ENCODE data around the gene LCP1. TPM values are rescaled to one million over a fixed set of nuclear protein-coding genes. Genes with fewer than 3 reads are reported as not detected.

The LCP1 gene
- total and polyA plus RNA-seq, 9 of the 15 experiments (the other 6 are each of a cell fraction or from before 2014, with no cell fraction given): 83.0 to 255 (median 163) TPM

DNA sequence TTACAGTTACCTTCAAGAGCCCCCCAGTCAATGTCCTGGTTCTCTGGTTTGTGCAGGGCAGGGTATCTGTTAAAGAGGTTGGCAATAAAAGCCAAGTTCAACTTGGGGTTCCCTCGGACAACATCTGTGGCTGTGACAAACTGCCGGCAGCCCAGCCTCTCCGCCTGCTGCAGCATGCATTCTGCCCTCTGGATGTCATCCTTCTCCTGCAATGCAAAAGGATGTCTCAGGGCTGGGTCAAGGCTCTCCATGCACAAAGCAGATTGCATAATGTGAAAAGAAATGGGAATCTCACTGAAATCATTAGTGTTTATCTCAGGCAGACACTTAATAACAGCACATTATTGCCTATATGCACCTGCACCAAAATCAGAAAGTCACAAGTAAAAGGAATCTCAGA lies 35.1 kb downstream of the LCP1 start:
- Histone ChIP-seq H3K27ac (ENCODE audit: extremely low read depth, low read depth, low read length) (no peak overlapping the region), H3K9ac (ENCODE audit: insufficient read depth in 1 of 2, low read depth in 2 of 2, low read length in 2 of 2) (no peak overlapping the region), H3K9me1 (ENCODE audit: control insufficient read depth, insufficient read depth, low read length) (no peaks in the 10 kb centered on the region), H3K36me3 (ENCODE audit: control insufficient read depth, insufficient read depth, low read length) (peaks cover 89% of the 10 kb centered on the region), H3K4me3 (no peak overlapping the region), H3K9me3 (replicated peaks; ENCODE audit: control insufficient read depth, insufficient read depth, low read depth, low read length) (no peaks in the 10 kb centered on the region), H4K20me1 (replicated peaks; ENCODE audit: control insufficient read depth, insufficient read depth, low read length) (no peaks in the 10 kb centered on the region), H3K79me2 (ENCODE audit: control insufficient read depth, insufficient read depth, low read length) (no peaks in the 10 kb centered on the region), H3K4me1 (replicated peaks in 1 of 2; ENCODE audit: control insufficient read depth in 2 of 2, insufficient read depth in 2 of 2, low read length in 2 of 2) (no peaks in the 10 kb centered on the region), H3K4me2 (ENCODE audit: insufficient read depth, low read length) (no peak overlapping the region), H3K27me3 (ENCODE audit: control insufficient read depth in 2 of 2, insufficient read depth in 2 of 2, low read length in 2 of 2) (no peaks in the 10 kb centered on the region), H2AFZ (ENCODE audit: low read depth, low read length) (no peak overlapping the region)
- 94% methylated on average over 3 of the region's 3 CpGs for WGBS (ENCODE audit: insufficient coverage, low coverage, missing lambda C conversion rate)
- in situ Hi-C loops (cut with MboI): no loop called here
- ATAC-seq (peak; percentile 43; the same call in 1 of the 3 replicates), DNase-seq (ENCODE audit: extremely low read depth in 1 of 4, low spot score in 3 of 4) (no peak), FAIRE-seq (no peak)
- no TSS peak for BruUV-seq (replicated peaks)
- no peak for TF ChIP-seq CHD2 (IDR thresholded peaks at IDR 0.05; ENCODE audit: low read depth, low read length)
- TF ChIP-seq RAD21 (CRISPR knock-in tag; conservative IDR thresholded peaks at IDR 0.05 in 1 of 2, IDR thresholded peaks at IDR 0.05 in 1 of 2): 0 out of 4 replicates have a peak, but pooled peaks of 1 of the 2 experiments have one; percentile 12
- ChIA-PET POLR2A (no interaction called here), CTCF (ENCODE audit: low intra/inter-chr PET ratio) (no interaction called here)
- intact Hi-C loops (cut with micrococcal nuclease): no loop called here

- Histone ChIP-seq H3K27ac (ENCODE audit: extremely low read depth, low read depth, low read length) (no peak overlapping the region), H3K36me3 (ENCODE audit: control insufficient read depth, insufficient read depth, low read length) (peaks cover 88% of the 10 kb centered on the region), H3K4me1 (replicated peaks in 1 of 2; ENCODE audit: control insufficient read depth in 2 of 2, insufficient read depth in 2 of 2, low read length in 2 of 2) (no peaks in the 10 kb centered on the region), H2AFZ (ENCODE audit: low read depth, low read length) (no peak overlapping the region), H3K9me1 (ENCODE audit: control insufficient read depth, insufficient read depth, low read length) (no peaks in the 10 kb centered on the region), H3K27me3 (ENCODE audit: control insufficient read depth in 2 of 2, insufficient read depth in 2 of 2, low read length in 2 of 2) (no peaks in the 10 kb centered on the region), H4K20me1 (replicated peaks; ENCODE audit: control insufficient read depth, insufficient read depth, low read length) (no peaks in the 10 kb centered on the region), H3K79me2 (ENCODE audit: control insufficient read depth, insufficient read depth, low read length) (no peaks in the 10 kb centered on the region), H3K9ac (ENCODE audit: insufficient read depth in 1 of 2, low read depth in 2 of 2, low read length in 2 of 2) (no peak overlapping the region), H3K4me2 (ENCODE audit: insufficient read depth, low read length) (no peak overlapping the region), H3K9me3 (replicated peaks; ENCODE audit: control insufficient read depth, insufficient read depth, low read depth, low read length) (no peaks in the 10 kb centered on the region), H3K4me3 (no peak overlapping the region)
- 82% methylated on average over 1 of the region's 2 CpGs for WGBS (ENCODE audit: insufficient coverage, low coverage, missing lambda C conversion rate)
- POLR2A ChIA-PET: no interaction called here
- in situ Hi-C loops (cut with MboI): no loop called here
- no peak for FAIRE-seq
- BruUV-seq (replicated peaks): no TSS peak
- CTCF ChIA-PET (ENCODE audit: low intra/inter-chr PET ratio): no interaction called here
- no peak for DNase-seq (ENCODE audit: extremely low read depth in 1 of 4, low spot score in 3 of 4)
- ATAC-seq: no peak
- intact Hi-C loops (cut with micrococcal nuclease): no loop called here
- no peak for TF ChIP-seq ZFP1 (CRISPR knock-in tag; IDR thresholded peaks at IDR 0.05)
- TF ChIP-seq, protein P1, sequence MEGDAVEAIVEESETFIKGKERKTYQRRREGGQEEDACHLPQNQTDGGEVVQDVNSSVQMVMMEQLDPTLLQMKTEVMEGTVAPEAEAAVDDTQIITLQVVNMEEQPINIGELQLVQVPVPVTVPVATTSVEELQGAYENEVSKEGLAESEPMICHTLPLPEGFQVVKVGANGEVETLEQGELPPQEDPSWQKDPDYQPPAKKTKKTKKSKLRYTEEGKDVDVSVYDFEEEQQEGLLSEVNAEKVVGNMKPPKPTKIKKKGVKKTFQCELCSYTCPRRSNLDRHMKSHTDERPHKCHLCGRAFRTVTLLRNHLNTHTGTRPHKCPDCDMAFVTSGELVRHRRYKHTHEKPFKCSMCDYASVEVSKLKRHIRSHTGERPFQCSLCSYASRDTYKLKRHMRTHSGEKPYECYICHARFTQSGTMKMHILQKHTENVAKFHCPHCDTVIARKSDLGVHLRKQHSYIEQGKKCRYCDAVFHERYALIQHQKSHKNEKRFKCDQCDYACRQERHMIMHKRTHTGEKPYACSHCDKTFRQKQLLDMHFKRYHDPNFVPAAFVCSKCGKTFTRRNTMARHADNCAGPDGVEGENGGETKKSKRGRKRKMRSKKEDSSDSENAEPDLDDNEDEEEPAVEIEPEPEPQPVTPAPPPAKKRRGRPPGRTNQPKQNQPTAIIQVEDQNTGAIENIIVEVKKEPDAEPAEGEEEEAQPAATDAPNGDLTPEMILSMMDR (IDR thresholded peaks at IDR 0.05 in 2 of 3, conservative IDR thresholded peaks at IDR 0.05 in 1 of 3; ENCODE audit: insufficient read depth in 2 of 3, low read depth in 1 of 3, low read length in 3 of 3): no peak
- TF ChIP-seq HNRNPLL (IDR thresholded peaks at IDR 0.05; ENCODE audit: low read depth, low read length, poor library complexity, severe bottlenecking): no peak
- no peak for TF ChIP-seq FOS (IDR thresholded peaks at IDR 0.05; ENCODE audit: extremely low read depth, insufficient read length)
- TF ChIP-seq ZNF77 (CRISPR knock-in tag; IDR thresholded peaks at IDR 0.05): no peak
- no peak for TF ChIP-seq BDP1 (IDR thresholded peaks at IDR 0.05; ENCODE audit: insufficient read depth, insufficient read length)
- TF ChIP-seq GTF2E2 (tag; IDR thresholded peaks at IDR 0.05): no peak
- TF ChIP-seq GTF2F1 (IDR thresholded peaks at IDR 0.05; ENCODE audit: low read depth, low read length): no peak
- no peak for TF ChIP-seq ATF7 (IDR thresholded peaks at IDR 0.05)
- TF ChIP-seq RAD21 (CRISPR knock-in tag; conservative IDR thresholded peaks at IDR 0.05 in 1 of 2, IDR thresholded peaks at IDR 0.05 in 1 of 2): no peak
- TF ChIP-seq ETS2 (tag; IDR thresholded peaks at IDR 0.05; ENCODE audit: borderline replicate concordance, poor library complexity, severe bottlenecking): no peak
- no peak for TF ChIP-seq NELFE (IDR thresholded peaks at IDR 0.05; ENCODE audit: insufficient read depth, insufficient read length)
- TF ChIP-seq, protein P2, sequence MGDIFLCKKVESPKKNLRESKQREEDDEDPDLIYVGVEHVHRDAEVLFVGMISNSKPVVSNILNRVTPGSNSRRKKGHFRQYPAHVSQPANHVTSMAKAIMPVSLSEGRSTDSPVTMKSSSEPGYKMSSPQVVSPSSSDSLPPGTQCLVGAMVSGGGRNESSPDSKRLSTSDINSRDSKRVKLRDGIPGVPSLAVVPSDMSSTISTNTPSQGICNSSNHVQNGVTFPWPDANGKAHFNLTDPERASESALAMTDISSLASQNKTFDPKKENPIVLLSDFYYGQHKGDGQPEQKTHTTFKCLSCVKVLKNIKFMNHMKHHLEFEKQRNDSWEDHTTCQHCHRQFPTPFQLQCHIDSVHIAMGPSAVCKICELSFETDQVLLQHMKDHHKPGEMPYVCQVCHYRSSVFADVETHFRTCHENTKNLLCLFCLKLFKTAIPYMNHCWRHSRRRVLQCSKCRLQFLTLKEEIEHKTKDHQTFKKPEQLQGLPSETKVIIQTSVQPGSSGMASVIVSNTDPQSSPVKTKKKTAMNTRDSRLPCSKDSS (IDR thresholded peaks at IDR 0.05; ENCODE audit: low read depth, partially characterized antibody): no peak
These were observed 36.0 kb downstream of the LCP1 start for GRCh38 chr13:46145950-46146349.

Data from K562 (cell line).